K562 (cell line): Measurements from ENCODE around the gene RPS6KA4.

Experiments used
- ATF3 ChIP-seq, 2 experiments: fragments of 450-650 bp in 1 of 2; sonication (generic) in 1 of 2; formaldehyde crosslinking in 1 of 2; IDR thresholded peaks in 1 of 2; conservative IDR thresholded peaks in 1 of 2; 2 replicates each; pipeline versions ENCODE4 v1.6.1 to v1.8.1; 2016 to 2023; ENCODE audit warnings: mild to moderate bottlenecking in 2 of 2, moderate library complexity in 2 of 2, inconsistent platforms in 1 of 2, missing genetic modification reagents in 1 of 2
- CCAR2 ChIP-seq: fragments of 200-400 bp; formaldehyde crosslinking; IDR thresholded peaks from 2 replicates; pipeline ENCODE4 v1.6.1; 2017; ENCODE audit warnings: mild to moderate bottlenecking, low read depth, low read length
- HMGXB4 ChIP-seq: sonication (generic); formaldehyde crosslinking; IDR thresholded peaks from 2 replicates; pipeline ENCODE4 v1.8.1; 2023; ENCODE audit warnings: mild to moderate bottlenecking, missing genetic modification reagents
- JUND ChIP-seq, 2 experiments: IDR thresholded peaks; 2 replicates in 1 of 2; 3 replicates in 1 of 2; pipeline ENCODE4 v1.6.1; 2011; ENCODE audit warnings: borderline replicate concordance in 2 of 2, low read depth in 2 of 2, low read length in 2 of 2, improper control_type of control experiment in 1 of 2, missing biosample characterization in 1 of 2, missing genetic modification characterization in 1 of 2, missing genetic modification reagents in 1 of 2
- MTA1 ChIP-seq: fragments of 450-650 bp; IDR thresholded peaks from 2 replicates; pipeline ENCODE4 v1.6.1; 2017; ENCODE audit warnings: borderline replicate concordance
- NBN ChIP-seq: fragments of 450-650 bp; IDR thresholded peaks from 2 replicates; pipeline ENCODE4 v1.6.1; 2016; ENCODE audit warnings: low read depth, mild to moderate bottlenecking
- RCOR1 ChIP-seq, 2 experiments: IDR thresholded peaks; 2 replicates each; pipeline ENCODE4 v1.6.1; 2012; ENCODE audit warnings: low read depth in 2 of 2, low read length in 2 of 2, borderline replicate concordance in 1 of 2, improper control_type of control experiment in 1 of 2
- SREBF2 ChIP-seq: sonication (generic); formaldehyde crosslinking; IDR thresholded peaks from 2 replicates; pipeline ENCODE4 v1.4.0; 2020; ENCODE audit warnings: mild to moderate bottlenecking, missing genetic modification reagents
- ZNF165 ChIP-seq: fragments of 250-450 bp; sonication (Bioruptor Pico); IDR thresholded peaks from 2 replicates; pipeline ENCODE4 v1.4.0; 2020; ENCODE audit warnings: borderline replicate concordance
- TF ChIP-seq, protein P1 (sequence below): sonication (generic); formaldehyde crosslinking; IDR thresholded peaks from 2 replicates; pipeline ENCODE4 v1.9.0; 2022; ENCODE audit warnings: mild to moderate bottlenecking, missing genetic modification reagents
- TF ChIP-seq, protein P2 (sequence below): fragments of 250-450 bp; sonication (Bioruptor Pico); IDR thresholded peaks from 2 replicates; pipeline ENCODE4 v1.4.0; 2020
- TF ChIP-seq, protein P3 (sequence below): fragments of 250-450 bp; sonication (Bioruptor Pico); IDR thresholded peaks from 2 replicates; pipeline ENCODE4 v1.6.1; 2021; ENCODE audit warnings: mild to moderate bottlenecking
- TF ChIP-seq, protein P4 (sequence below), 3 experiments: IDR thresholded peaks in 2 of 3; conservative IDR thresholded peaks in 1 of 3; 2 replicates each; pipeline ENCODE4 v1.5.1; 2011 to 2012; ENCODE audit warnings: low read length in 3 of 3, mild to moderate bottlenecking in 3 of 3, control low read depth in 2 of 3, improper control_type of control experiment in 1 of 3, inconsistent platforms in 1 of 3, low read depth in 1 of 3, mixed read lengths in 1 of 3, moderate library complexity in 1 of 3; ENCODE audit not compliant: insufficient read depth in 2 of 3

DNA sequence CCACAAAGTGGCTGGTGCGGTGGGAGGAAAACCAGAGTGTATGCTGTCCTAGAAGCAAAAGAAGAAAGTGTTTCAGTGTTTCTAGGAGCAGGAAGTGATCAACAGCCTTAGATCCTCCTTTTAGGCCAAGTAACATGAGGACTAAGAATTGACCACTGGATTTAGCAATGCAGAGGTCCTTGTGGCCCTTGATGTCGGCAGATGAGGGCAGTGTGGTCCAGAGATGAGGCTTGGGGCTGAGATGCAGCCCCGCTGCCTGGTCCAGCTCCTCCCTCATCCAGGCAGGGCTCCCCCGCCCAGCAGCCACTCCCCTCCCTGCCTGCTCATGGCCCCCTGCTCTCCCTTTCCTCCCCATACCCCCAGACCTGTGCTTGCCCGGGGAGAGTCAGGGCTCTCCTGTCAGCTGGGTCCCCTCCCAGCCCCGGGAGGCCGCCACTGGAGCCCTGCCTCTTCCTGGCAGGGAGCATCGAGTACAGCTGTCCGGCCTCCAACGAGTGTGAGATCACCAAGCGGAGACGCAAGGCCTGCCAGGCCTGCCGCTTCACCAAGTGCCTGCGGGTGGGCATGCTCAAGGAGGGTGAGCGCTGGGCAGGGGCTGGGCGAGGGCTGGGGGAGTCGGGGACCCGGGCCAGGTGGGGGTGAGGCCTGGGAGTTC, 45.3 kb upstream of the RPS6KA4 start:
- TF ChIP-seq, protein P1, sequence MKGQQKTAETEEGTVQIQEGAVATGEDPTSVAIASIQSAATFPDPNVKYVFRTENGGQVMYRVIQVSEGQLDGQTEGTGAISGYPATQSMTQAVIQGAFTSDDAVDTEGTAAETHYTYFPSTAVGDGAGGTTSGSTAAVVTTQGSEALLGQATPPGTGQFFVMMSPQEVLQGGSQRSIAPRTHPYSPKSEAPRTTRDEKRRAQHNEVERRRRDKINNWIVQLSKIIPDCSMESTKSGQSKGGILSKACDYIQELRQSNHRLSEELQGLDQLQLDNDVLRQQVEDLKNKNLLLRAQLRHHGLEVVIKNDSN (CRISPR knock-in tag) = no peak
- TF ChIP-seq JUND (IDR thresholded peaks at IDR 0.05; ENCODE audit: borderline replicate concordance, low read depth, low read length) (no peak), JUND (tag; IDR thresholded peaks at IDR 0.05; ENCODE audit: borderline replicate concordance, low read depth, low read length) (no peak), HMGXB4 (no peak), ZNF165 (no peak), CCAR2 (no peak), NBN (no peak), RCOR1 (IDR thresholded peaks at IDR 0.05; ENCODE audit: borderline replicate concordance in 1 of 2, low read depth in 2 of 2, low read length in 2 of 2) (no peak), SREBF2 (CRISPR knock-in tag) (no peak), ATF3 (IDR thresholded peaks at IDR 0.05) (no peak), ATF3 (CRISPR knock-in tag; conservative IDR thresholded peaks at IDR 0.05) (no peak), MTA1 (no peak)
- TF ChIP-seq, protein P2, sequence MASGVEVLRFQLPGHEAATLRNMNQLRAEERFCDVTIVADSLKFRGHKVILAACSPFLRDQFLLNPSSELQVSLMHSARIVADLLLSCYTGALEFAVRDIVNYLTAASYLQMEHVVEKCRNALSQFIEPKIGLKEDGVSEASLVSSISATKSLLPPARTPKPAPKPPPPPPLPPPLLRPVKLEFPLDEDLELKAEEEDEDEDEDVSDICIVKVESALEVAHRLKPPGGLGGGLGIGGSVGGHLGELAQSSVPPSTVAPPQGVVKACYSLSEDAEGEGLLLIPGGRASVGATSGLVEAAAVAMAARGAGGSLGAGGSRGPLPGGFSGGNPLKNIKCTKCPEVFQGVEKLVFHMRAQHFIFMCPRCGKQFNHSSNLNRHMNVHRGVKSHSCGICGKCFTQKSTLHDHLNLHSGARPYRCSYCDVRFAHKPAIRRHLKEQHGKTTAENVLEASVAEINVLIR (CRISPR knock-in tag) = no peak
- TF ChIP-seq, protein P3, sequence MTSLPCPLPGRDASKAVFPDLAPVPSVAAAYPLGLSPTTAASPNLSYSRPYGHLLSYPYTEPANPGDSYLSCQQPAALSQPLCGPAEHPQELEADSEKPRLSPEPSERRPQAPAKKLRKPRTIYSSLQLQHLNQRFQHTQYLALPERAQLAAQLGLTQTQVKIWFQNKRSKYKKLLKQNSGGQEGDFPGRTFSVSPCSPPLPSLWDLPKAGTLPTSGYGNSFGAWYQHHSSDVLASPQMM = no peak
- TF ChIP-seq, protein P4, sequence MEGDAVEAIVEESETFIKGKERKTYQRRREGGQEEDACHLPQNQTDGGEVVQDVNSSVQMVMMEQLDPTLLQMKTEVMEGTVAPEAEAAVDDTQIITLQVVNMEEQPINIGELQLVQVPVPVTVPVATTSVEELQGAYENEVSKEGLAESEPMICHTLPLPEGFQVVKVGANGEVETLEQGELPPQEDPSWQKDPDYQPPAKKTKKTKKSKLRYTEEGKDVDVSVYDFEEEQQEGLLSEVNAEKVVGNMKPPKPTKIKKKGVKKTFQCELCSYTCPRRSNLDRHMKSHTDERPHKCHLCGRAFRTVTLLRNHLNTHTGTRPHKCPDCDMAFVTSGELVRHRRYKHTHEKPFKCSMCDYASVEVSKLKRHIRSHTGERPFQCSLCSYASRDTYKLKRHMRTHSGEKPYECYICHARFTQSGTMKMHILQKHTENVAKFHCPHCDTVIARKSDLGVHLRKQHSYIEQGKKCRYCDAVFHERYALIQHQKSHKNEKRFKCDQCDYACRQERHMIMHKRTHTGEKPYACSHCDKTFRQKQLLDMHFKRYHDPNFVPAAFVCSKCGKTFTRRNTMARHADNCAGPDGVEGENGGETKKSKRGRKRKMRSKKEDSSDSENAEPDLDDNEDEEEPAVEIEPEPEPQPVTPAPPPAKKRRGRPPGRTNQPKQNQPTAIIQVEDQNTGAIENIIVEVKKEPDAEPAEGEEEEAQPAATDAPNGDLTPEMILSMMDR (IDR thresholded peaks at IDR 0.05 in 2 of 3, conservative IDR thresholded peaks at IDR 0.05 in 1 of 3; ENCODE audit: insufficient read depth in 2 of 3, low read depth in 1 of 3, low read length in 3 of 3) = no peak
